GM12872 (cell line): ENCODE data around the gene GZMH.

Source experiments
- CTCF ChIP-seq: IDR thresholded peaks from 3 replicates; pipeline ENCODE4 v1.5.1; 2011; ENCODE audit warnings: low read depth, mild to moderate bottlenecking, low read length, moderate library complexity; ENCODE audit not compliant: insufficient read depth

Gene GZMH

GRCh38 chr14:24631749-24632335 lies 22.4 kb upstream of the GZMH start:
- no peak for TF ChIP-seq CTCF

- TF ChIP-seq CTCF, result no peak
These were observed 21.5 kb upstream of the GZMH start for GRCh38 chr14:24630872-24631477.

GRCh38 chr14:24630087-24630871 lies 20.8 kb upstream of the GZMH start:
- TF ChIP-seq CTCF, result no peak

- no peak for TF ChIP-seq CTCF
These were observed 20.0 kb upstream of the GZMH start for GRCh38 chr14:24629521-24629920.

- no peak for TF ChIP-seq CTCF
These were observed 4.3 kb upstream of the GZMH start for GRCh38 chr14:24613747-24614146.

- no peak for TF ChIP-seq CTCF
These were observed 3.8 kb upstream of the GZMH start for GRCh38 chr14:24613241-24613640.

- no peak for TF ChIP-seq CTCF
These were observed 2.7 kb upstream of the GZMH start for GRCh38 chr14:24612196-24612595.
